Hepatocyte (in vitro differentiated cells): ENCODE results near the gene KANSL3. TPM values are rescaled to one million over a fixed set of nuclear protein-coding genes. Genes with fewer than 3 reads are reported as not detected.

Experiments
- DNase-seq: peaks from one replicate; pipeline ENCODE4 v3.0.0-alpha.2; 2016; ENCODE audit warnings: low spot score
- H2AFZ ChIP-seq: fragments of 200-600 bp; sonication (generic); 2 replicates; pipeline ENCODE4 v1.6.0; 2016; ENCODE audit warnings: antibody characterized with exemption, mild to moderate bottlenecking
- H3K27ac ChIP-seq: fragments of 200-600 bp; sonication (generic); 2 replicates; pipeline ENCODE4 v1.5.1; 2016; ENCODE audit warnings: mild to moderate bottlenecking
- H3K27me3 ChIP-seq: fragments of 200-600 bp; sonication (generic); 2 replicates; pipeline ENCODE4 v1.6.1; 2016
- H3K36me3 ChIP-seq: fragments of 200-600 bp; sonication (generic); replicated peaks from 2 replicates; pipeline ENCODE4 v1.5.1; 2016; ENCODE audit warnings: low read depth; ENCODE audit not compliant: insufficient read depth
- H3K4me1 ChIP-seq: fragments of 200-600 bp; sonication (generic); 2 replicates; pipeline ENCODE4 v1.5.1; 2016; ENCODE audit warnings: mild to moderate bottlenecking, moderate library complexity; ENCODE audit not compliant: insufficient read depth
- H3K4me2 ChIP-seq: fragments of 200-600 bp; sonication (generic); 2 replicates; pipeline ENCODE4 v1.6.0; 2016
- H3K4me3 ChIP-seq: fragments of 200-600 bp; sonication (generic); 2 replicates; pipeline ENCODE4 v1.5.1; 2016; ENCODE audit warnings: mild to moderate bottlenecking
- H3K79me2 ChIP-seq: fragments of 200-600 bp; sonication (generic); 2 replicates; pipeline ENCODE4 v1.6.0; 2017; ENCODE audit warnings: mild to moderate bottlenecking
- H3K9me2 ChIP-seq: fragments of 200-600 bp; sonication (generic); replicated peaks from 2 replicates; pipeline ENCODE4 v1.6.0; 2017; ENCODE audit warnings: mild to moderate bottlenecking; ENCODE audit not compliant: insufficient read depth
- H3K9me3 ChIP-seq: fragments of 200-600 bp; sonication (generic); 2 replicates; pipeline ENCODE4 v1.5.1; 2016; ENCODE audit warnings: low read depth, mild to moderate bottlenecking
- H4K20me1 ChIP-seq: fragments of 200-600 bp; sonication (generic); 2 replicates; pipeline ENCODE4 v1.6.0; 2016; ENCODE audit warnings: mild to moderate bottlenecking; ENCODE audit not compliant: insufficient read depth, poor library complexity, severe bottlenecking
- CTCF ChIP-seq: fragments of 200-600 bp; sonication (generic); IDR thresholded peaks from 2 replicates; pipeline ENCODE4 v1.5.1; 2016; ENCODE audit warnings: antibody characterized with exemption, mild to moderate bottlenecking; ENCODE audit not compliant: poor library complexity
- EZH2 ChIP-seq: fragments of 200-600 bp; sonication (generic); IDR thresholded peaks from 2 replicates; pipeline ENCODE4 v1.6.1; 2016; ENCODE audit warnings: antibody characterized with exemption, mild to moderate bottlenecking, borderline replicate concordance
- EZH2phosphoT487 ChIP-seq: fragments of 200-600 bp; sonication (generic); IDR thresholded peaks from one replicate; pipeline ENCODE4 v1.6.1; 2018; ENCODE audit warnings: antibody characterized with exemption, mild to moderate bottlenecking, low read depth, moderate library complexity; ENCODE audit not compliant: unreplicated experiment, severe bottlenecking
- WGBS: methylation state at CpG from one replicate; pipeline ENCODE4 v1.1.6; 2016; ENCODE audit warnings: low lambda C conversion rate; ENCODE audit errors: missing lambda C conversion rate; 5-methylcytosine and 5-hydroxymethylcytosine counted together
- polyA plus RNA-seq: library from polyadenylated mRNA; unstranded; fragments of >200 nt; fragmentation: Nextera tagmentation; extraction: Ambion mirVana; gene quantifications from 2 replicates; pipeline ENCODE4 v1.2.1, GENCODE V29; 2016
- total RNA-seq: library from RNA; depleted of rRNA; stranded (reverse); fragments of >200 nt; gene quantifications from 2 replicates; pipeline ENCODE4 v1.2.3, GENCODE V29; 2014

The KANSL3 gene
- total and polyA plus RNA-seq, 2 experiments from 2014 or later: 18.4 to 26.7 TPM

- no peaks in the 10 kb centered on the region for H3K36me3 ChIP-seq
Observed at GRCh38 chr2:96604104-96604503, 34.0 kb downstream of the KANSL3 start.

GRCh38 chr2:96602330-96602823, 35.7 kb downstream of the KANSL3 start:
- no peaks in the 10 kb centered on the region for H3K79me2 ChIP-seq
- H4K20me1 ChIP-seq: no peaks in the 10 kb centered on the region
- H3K9me2 ChIP-seq: no peaks in the 10 kb centered on the region
- H3K36me3 ChIP-seq: no peaks in the 10 kb centered on the region
- peak; percentile 19 for DNase-seq
- H2AFZ ChIP-seq: no peak overlapping the region
- 100% methylated on average over 2 of the region's 2 CpGs for WGBS
- no peaks in the 10 kb centered on the region for H3K4me1 ChIP-seq
- H3K27me3 ChIP-seq: no peaks in the 10 kb centered on the region
- H3K4me3 ChIP-seq: no peak overlapping the region
- TF ChIP-seq CTCF (no peak), EZH2phosphoT487 (no peak), EZH2 (no peak)
- H3K4me2 ChIP-seq: no peak overlapping the region
- no peaks in the 10 kb centered on the region for H3K9me3 ChIP-seq
- peak overlapping the region; percentile 69 for H3K27ac ChIP-seq

More at GRCh38 chr2:96604104-96604503, 34.0 kb downstream of the KANSL3 start:
- Histone ChIP-seq H3K4me1 (no peaks in the 10 kb centered on the region), H4K20me1 (no peaks in the 10 kb centered on the region), H3K9me3 (no peaks in the 10 kb centered on the region), H3K27me3 (no peaks in the 10 kb centered on the region), H3K27ac (no peak overlapping the region), H3K4me2 (no peak overlapping the region), H3K79me2 (no peaks in the 10 kb centered on the region), H3K9me2 (no peaks in the 10 kb centered on the region), H3K4me3 (no peak overlapping the region), H2AFZ (no peak overlapping the region)
- WGBS: 71% methylated on average over 2 of the region's 2 CpGs
- peak; percentile 16 for TF ChIP-seq CTCF
- TF ChIP-seq EZH2phosphoT487: no peak
- TF ChIP-seq EZH2: no peak
- DNase-seq: peak; percentile 23

DNA sequence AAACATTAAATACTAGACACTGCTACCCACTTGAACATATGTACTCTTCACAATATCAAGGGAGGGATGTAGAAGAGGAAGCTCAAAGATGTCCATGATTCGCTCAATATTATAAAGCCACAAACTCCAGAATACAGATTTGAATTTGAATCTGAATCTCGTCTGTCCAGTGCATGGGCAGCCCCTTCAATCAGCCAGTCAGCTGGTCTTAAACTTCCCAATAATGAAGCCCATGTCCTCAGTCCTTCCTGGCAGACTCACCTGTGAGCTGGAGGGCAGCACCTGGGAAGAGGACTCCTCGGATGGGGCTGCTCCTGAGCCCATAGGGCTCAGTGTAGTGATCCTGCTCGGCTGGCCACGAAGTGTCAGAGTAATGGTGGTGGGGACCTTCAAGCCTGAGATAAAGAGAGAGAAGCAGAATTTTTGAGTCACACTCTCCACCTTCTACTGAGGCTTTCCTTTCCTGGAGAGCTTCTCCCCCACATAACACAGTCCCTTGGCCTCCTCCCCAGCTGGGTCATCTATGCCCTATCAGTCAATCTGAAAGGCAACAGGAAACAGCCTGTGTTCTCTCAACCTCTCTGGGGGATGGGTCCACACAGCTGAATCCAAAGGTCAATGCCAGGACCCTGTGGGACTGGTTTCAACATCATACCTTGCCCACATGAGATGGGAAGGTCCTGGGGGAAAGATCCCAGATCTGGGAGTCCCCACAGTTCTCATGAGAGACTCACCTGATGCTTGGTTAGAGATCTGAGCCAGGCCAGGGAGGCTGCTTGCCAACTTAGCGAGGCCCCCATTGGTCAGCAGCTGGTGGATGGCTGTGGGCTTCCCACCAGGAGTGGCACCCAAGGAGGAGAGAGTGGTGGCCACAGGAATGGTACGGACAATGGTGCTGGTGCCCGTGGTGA, 36.5 kb downstream of the KANSL3 start:
- H3K4me1 ChIP-seq: no peaks in the 10 kb centered on the region

More for the DNA sequence above, 36.5 kb downstream of the KANSL3 start:
- Histone ChIP-seq H3K4me2 (no peak overlapping the region), H3K27me3 (no peaks in the 10 kb centered on the region), H3K9me3 (no peaks in the 10 kb centered on the region), H3K79me2 (no peaks in the 10 kb centered on the region), H3K36me3 (no peaks in the 10 kb centered on the region), H3K4me3 (no peak overlapping the region), H3K9me2 (no peaks in the 10 kb centered on the region), H2AFZ (no peak overlapping the region), H3K27ac (peak overlapping the region; percentile 69), H4K20me1 (no peaks in the 10 kb centered on the region)
- 90% methylated on average over 8 of the region's 8 CpGs for WGBS
- peak; percentile 49 for DNase-seq
- TF ChIP-seq EZH2: no peak
- TF ChIP-seq EZH2phosphoT487: no peak
- no peak for TF ChIP-seq CTCF
